GM18951 (cell line): Measurements from ENCODE around the gene THTPA.
"Not testable (repeated sequence)": the region's sequence is repeated elsewhere in the genome, so short reads cannot be mapped to it uniquely, and the experiment has no call there.

Source experiments
- POLR2A ChIP-seq: IDR thresholded peaks from 4 replicates; pipeline ENCODE4 v1.6.1; 2011; ENCODE audit warnings: mild to moderate bottlenecking; ENCODE audit not compliant: insufficient read length, insufficient read depth; ENCODE audit errors: extremely low read depth
- in situ Hi-C: fragments of 300-500 bp; cut with MboI; formaldehyde crosslinking; loops from one replicate; pipeline ENCODE4 v1.12.0; 2022; ENCODE audit warnings: low sequenced_read_pairs, mixed read lengths, inconsistent platforms; ENCODE audit not compliant: unreplicated experiment

Gene THTPA

GRCh38 chr14:23608454-23608853, 52.4 kb downstream of the THTPA start:
- no peak for TF ChIP-seq POLR2A
- in situ Hi-C loops: no loop called here

GRCh38 chr14:23609001-23609400, 52.9 kb downstream of the THTPA start:
- no peak for TF ChIP-seq POLR2A
- in situ Hi-C loops: no loop called here

GRCh38 chr14:23609411-23610089, 53.5 kb downstream of the THTPA start:
- in situ Hi-C loops: not testable (repeated sequence)
